SU-DHL-6 (cell line): ENCODE results near the gene ABCB11.
"Not testable (repeated sequence)": the region's sequence is repeated elsewhere in the genome, so short reads cannot be mapped to it uniquely, and the experiment has no call there.

Experiments
- H2AFZ ChIP-seq: fragments of 200-600 bp; sonication (generic); 2 replicates; pipeline ENCODE4 v1.6.1; 2014; ENCODE audit warnings: low read depth, mild to moderate bottlenecking, moderate library complexity, mixed read lengths, antibody characterized with exemption, low read length; ENCODE audit not compliant: severe bottlenecking
- H3F3A ChIP-seq: fragments of 200-600 bp; shearing (Covaris generic); 2 replicates; pipeline ENCODE4 v1.6.0; 2016; ENCODE audit warnings: antibody characterized with exemption, mild to moderate bottlenecking; ENCODE audit not compliant: insufficient read depth
- H3K27ac ChIP-seq: fragments of 200-600 bp; sonication (generic); 2 replicates; pipeline ENCODE4 v1.5.1; 2016; ENCODE audit warnings: low read depth, mild to moderate bottlenecking, low read length, moderate library complexity, mixed read lengths
- H3K27me3 ChIP-seq: fragments of 200-600 bp; sonication (generic), shearing (Covaris generic); 2 replicates; pipeline ENCODE4 v1.6.0; 2014; ENCODE audit warnings: mild to moderate bottlenecking, low read length
- H3K36me3 ChIP-seq: fragments of 200-600 bp; sonication (generic); 2 replicates; pipeline ENCODE4 v1.6.1; 2014; ENCODE audit warnings: mild to moderate bottlenecking, low read length, mixed read lengths
- H3K4me2 ChIP-seq: fragments of 300-600, 200-600 bp; shearing (Covaris generic), sonication (generic); 2 replicates; pipeline ENCODE4 v1.6.0; 2014; ENCODE audit warnings: low read length, low read depth, mild to moderate bottlenecking; ENCODE audit not compliant: poor library complexity, severe bottlenecking
- H3K4me3 ChIP-seq: fragments of 200-600 bp; sonication (generic); 2 replicates; pipeline ENCODE4 v1.5.1; 2014; ENCODE audit warnings: antibody characterized with exemption, low read length, mild to moderate bottlenecking, mixed read lengths; ENCODE audit not compliant: insufficient read depth, poor library complexity, severe bottlenecking
- H3K79me2 ChIP-seq: fragments of 200-600 bp; sonication (generic); 2 replicates; pipeline ENCODE4 v1.6.1; 2014; ENCODE audit warnings: mild to moderate bottlenecking, low read length, moderate library complexity; ENCODE audit not compliant: insufficient read depth
- H3K9ac ChIP-seq: fragments of 200-600 bp; sonication (generic); 2 replicates; pipeline ENCODE4 v1.7.0; 2014; ENCODE audit warnings: mild to moderate bottlenecking, low read length
- H3K9me2 ChIP-seq: fragments of 200-600 bp; sonication (generic); replicated peaks from 2 replicates; pipeline ENCODE4 v1.6.1; 2014; ENCODE audit warnings: low read length; ENCODE audit not compliant: insufficient read depth
- H3K9me3 ChIP-seq: fragments of 200-600 bp; sonication (generic); 2 replicates; pipeline ENCODE4 v1.6.1; 2014; ENCODE audit warnings: low read length, mixed read lengths; ENCODE audit not compliant: insufficient read depth
- H4K20me1 ChIP-seq: fragments of 200-600 bp; sonication (generic); 2 replicates; pipeline ENCODE4 v1.6.1; 2014; ENCODE audit warnings: low read depth, mild to moderate bottlenecking, antibody characterized with exemption, low read length, moderate library complexity, mixed read lengths
- CTCF ChIP-seq: fragments of 200-600 bp; sonication (generic); IDR thresholded peaks from one replicate; pipeline ENCODE4 v1.5.1; 2017; ENCODE audit warnings: antibody characterized with exemption, mild to moderate bottlenecking, low read length, moderate library complexity; ENCODE audit not compliant: insufficient read depth, poor library complexity, severe bottlenecking
- EZH2phosphoT487 ChIP-seq: fragments of 200-600 bp; sonication (generic), shearing (Covaris generic); conservative IDR thresholded peaks from 2 replicates; pipeline ENCODE4 v1.6.1; 2018; ENCODE audit warnings: mild to moderate bottlenecking, antibody characterized with exemption, low read length, moderate library complexity, mixed read lengths

ABCB11 gene

GRCh38 chr2:169012812-169013627 lies 18.1 kb downstream of the ABCB11 start:
- no peaks in the 10 kb centered on the region for H3F3A ChIP-seq
- no peaks in the 10 kb centered on the region for H3K36me3 ChIP-seq
- no peak overlapping the region for H2AFZ ChIP-seq
- no peak overlapping the region for H3K4me2 ChIP-seq
- H3K79me2 ChIP-seq: no peaks in the 10 kb centered on the region
- TF ChIP-seq CTCF: no peak
- no peak for TF ChIP-seq EZH2phosphoT487
- no peaks in the 10 kb centered on the region for H3K9me3 ChIP-seq
- H3K4me3 ChIP-seq: no peak overlapping the region
- no peaks in the 10 kb centered on the region for H3K27me3 ChIP-seq
- H3K27ac ChIP-seq: no peak overlapping the region
- no peaks in the 10 kb centered on the region for H4K20me1 ChIP-seq
- no peak overlapping the region for H3K9ac ChIP-seq
- H3K9me2 ChIP-seq: no peaks in the 10 kb centered on the region

- not testable (repeated sequence) for H3K79me2 ChIP-seq, H3K9me2 ChIP-seq, H3F3A ChIP-seq, H3K27ac ChIP-seq, H3K27me3 ChIP-seq, H3K4me2 ChIP-seq, H4K20me1 ChIP-seq, H2AFZ ChIP-seq, H3K4me3 ChIP-seq, H3K9me3 ChIP-seq, H3K36me3 ChIP-seq, H3K9ac ChIP-seq
Measured at GRCh38 chr2:169012191-169012792, 18.8 kb downstream of the ABCB11 start.

GRCh38 chr2:169011698-169012097 lies 19.4 kb downstream of the ABCB11 start:
- Histone ChIP-seq H3K27me3 (no peaks in the 10 kb centered on the region), H3K9ac (no peak overlapping the region), H3F3A (no peaks in the 10 kb centered on the region), H3K36me3 (no peaks in the 10 kb centered on the region), H3K9me3 (no peaks in the 10 kb centered on the region), H3K79me2 (no peaks in the 10 kb centered on the region), H3K4me3 (no peak overlapping the region), H4K20me1 (no peaks in the 10 kb centered on the region), H3K27ac (no peak overlapping the region), H2AFZ (no peak overlapping the region), H3K4me2 (no peak overlapping the region), H3K9me2 (no peaks in the 10 kb centered on the region)
- no peak for TF ChIP-seq EZH2phosphoT487
- no peak for TF ChIP-seq CTCF
